ENCODE results near the gene CHIC2.
A peak's percentile ranks its signal among the peaks of the same experiment; 100 is the strongest.

Gene CHIC2

DNA sequence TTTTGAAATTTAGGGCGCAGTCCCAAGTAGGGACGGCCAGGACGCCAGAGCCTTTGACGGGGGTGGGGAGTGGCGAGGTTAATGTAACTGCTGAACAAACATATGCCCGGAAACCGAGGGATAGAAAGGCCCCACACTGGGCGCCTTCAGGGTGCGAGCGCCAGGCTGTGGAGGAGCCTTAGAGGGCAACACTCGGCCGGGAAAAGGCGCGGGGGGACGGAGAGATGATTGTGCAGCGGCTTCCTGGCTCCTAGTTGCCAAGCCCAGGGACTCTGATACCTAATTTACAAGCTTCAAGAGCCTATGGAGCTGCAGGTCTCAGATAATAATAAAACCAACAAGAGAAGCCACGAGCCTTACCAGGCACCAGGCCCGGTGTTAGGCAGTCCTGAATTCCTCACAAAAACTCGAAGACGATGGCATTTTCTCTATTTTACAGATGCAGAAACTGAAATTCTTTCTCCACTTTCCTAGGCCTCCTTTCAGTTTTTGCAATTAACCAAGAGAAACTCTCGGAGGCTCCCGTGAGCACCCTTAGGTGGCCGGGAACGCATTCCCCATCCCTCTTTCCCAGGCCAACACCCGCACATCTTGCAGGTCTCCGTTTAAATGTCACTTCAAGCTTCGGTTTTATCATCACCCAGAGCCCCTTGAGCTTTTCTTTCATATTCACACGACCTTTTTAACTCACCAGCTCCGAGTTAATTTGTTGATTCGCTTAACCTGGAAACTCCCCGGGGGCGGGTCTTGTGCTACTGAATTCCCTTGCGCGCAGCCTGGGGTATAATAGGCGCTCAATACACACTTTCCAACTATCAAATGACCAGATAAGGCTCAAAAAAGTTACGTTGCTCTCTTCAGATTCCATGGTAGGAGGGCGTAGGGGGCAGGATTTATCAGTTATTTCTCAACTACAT, 29.2 kb upstream of the CHIC2 start:
- no peak for DNase-seq (ENCODE audit: low spot score)

GRCh38 chr4:54092405-54093323, 28.3 kb upstream of the CHIC2 start:
- no peak for DNase-seq (ENCODE audit: low spot score)

DNA sequence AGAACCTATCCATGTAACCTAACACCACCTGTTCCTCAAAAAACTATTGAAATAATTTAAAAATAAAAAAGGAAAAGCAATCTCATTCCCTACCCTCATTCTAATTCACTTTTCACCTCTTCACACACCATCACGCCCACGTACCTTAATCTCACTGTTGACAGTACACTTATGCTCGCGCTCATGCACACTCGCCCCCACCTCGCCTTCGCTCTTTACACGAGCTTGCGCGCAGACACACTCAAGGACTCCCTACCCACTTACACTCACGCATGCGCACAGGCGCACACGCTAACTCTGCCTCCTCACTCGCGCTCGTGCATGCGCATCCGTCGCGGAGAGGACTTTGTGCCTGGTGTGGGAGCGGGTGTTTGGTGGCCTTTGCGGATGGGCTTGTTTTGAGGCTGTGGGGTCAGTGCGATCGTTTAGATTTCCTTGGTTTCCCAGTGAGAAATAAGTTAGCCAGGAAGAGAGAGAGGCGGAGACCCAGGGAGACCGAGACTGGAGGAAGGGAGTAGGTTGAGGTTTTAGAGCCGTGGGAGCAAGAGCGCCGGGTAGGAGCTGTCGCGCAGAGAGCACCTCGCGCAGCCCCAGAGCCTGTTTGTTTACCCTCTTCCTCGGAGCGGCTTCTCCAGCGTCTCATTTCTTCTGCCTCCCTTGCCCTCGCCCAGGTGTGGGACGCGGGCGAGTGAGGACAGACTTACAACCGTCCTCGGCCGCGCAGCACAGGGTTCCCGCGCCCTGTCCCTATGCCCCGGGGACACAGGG, 27.4 kb upstream of the CHIC2 start:
- no peak for DNase-seq (ENCODE audit: low spot score)

DNA sequence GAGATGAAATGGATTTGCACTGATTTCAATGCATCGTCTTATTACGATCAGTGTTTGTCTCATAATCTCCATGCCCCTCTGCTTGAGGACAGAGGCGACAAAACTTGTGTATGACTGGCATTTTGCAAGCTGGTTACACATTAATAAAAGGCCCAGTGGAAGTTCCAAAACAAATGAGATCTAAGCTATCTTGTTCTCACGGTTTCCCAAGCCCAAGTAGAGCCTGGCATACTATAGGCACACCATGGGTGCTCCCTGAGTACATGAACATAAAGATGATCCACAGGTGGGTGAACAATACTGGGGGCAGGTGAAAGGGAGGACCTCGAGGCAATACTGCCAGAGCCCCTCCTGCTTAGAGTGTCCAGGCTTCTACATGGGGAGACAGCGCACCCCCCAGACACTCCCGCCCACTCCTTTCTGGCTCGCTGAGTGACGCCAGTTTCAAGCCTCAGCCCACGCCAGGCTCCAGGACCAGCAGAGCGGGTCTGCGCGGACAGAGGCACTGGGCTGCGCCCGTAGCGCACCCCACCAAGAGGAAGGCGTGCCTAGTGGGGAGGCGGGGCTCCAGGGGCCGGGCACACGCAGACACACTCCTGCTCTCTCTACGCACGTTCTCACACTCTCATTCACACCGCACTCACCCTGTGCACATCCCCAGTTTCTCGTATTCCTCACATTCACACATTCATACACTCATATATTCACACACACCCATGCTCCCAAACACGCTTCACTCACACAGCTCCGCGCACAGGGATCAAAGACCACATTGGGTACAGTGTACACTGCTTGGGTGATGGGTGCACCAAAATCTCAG, 26.6 kb upstream of the CHIC2 start:
- DNase-seq (ENCODE audit: low spot score) = no peak

GRCh38 chr4:54090404-54090803, 26.0 kb upstream of the CHIC2 start:
- DNase-seq (ENCODE audit: low spot score) = no peak

GRCh38 chr4:54089875-54090274, 25.5 kb upstream of the CHIC2 start:
- no peak for DNase-seq (ENCODE audit: low spot score)

DNA sequence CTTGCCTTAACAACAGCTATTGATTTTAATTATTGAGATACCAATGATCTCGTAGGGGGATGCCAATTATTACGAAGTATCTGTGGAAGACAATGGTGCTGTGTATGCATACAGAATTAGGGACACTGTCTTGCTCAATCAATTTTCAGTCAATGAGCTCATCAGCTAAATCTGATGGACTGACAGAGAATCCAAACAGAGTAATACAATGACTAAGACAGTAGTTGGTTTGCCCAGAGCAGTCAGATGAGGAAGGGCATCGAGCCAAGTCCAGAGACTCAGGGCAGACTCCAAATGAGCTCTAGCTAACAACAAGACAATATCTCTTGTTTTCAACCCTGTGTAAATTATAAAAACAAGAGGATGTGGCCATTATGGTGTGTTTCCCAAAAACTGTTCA, 20.9 kb upstream of the CHIC2 start:
- no peak for DNase-seq (ENCODE audit: low spot score)

GRCh38 chr4:54082168-54082567, 17.8 kb upstream of the CHIC2 start:
- no peak for DNase-seq (ENCODE audit: low spot score)

GRCh38 chr4:54077812-54078211, 13.4 kb upstream of the CHIC2 start:
- DNase-seq (ENCODE audit: low spot score) = no peak

DNA sequence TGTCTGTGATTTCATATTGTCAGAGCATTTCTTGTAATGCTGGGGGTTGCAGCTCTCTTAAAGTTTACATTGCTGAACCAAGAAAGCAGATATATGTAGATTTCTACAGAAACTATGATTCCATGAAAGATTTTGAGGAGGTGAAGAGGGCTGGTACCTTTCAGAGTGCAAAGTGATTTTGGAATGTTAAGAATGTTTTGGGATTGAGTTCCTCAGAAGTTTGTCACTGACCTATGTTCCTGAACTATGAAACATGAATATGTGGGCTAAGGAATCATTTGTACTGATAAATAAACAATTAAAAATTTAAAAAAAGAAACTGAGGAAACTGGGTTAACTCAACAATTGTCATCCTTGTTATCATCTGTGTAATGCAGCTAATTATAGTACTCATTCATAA, 12.3 kb upstream of the CHIC2 start:
- DNase-seq (ENCODE audit: low spot score) = no peak

DNA sequence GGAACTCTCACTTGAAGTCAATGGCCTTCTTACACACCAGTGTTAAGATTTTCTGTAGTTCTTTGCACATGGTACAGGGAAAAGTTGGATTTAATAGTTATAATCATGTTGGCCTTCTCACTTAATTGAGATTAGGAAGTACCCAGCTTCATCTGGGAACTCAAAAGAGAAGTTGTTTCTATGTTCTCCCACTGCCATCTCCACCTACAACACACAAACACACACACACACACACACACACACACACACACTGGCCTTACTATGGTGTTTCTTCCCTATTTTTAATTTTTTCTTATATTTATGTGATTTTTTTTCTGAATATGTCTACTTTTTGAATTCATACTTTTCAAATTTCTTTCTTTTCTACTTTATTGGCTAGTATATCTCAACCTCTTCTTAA, 10.0 kb upstream of the CHIC2 start:
- no peak for DNase-seq (ENCODE audit: low spot score)

DNA sequence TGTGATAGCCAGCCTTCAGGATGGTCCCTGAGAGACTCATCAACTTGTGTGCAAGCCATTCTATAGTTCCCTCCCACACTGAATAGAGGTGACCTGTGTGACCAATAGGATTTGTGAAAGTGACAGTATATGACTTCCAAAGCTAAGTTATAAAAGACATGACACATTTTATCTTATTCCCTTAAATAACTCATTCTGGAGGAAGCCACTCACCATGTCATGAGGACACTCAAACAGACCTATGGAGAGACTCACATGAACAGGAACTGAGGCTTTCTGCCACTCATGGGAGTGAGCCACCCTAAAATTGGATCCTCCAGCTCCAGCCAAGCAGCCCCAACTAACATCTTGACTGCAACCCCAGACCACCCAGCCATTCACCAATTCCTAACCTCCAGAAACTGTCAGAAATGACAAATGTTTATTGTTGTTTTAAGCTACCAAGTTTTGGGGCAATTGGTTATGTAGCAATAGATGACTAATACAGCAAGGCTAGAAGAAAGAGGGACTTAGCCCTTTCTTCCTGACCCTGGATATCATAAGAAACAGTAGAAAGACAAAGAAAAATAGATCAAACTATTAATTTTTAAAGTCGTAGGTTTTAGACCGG, 9.0 kb upstream of the CHIC2 start:
- no peak for DNase-seq (ENCODE audit: low spot score)

DNA sequence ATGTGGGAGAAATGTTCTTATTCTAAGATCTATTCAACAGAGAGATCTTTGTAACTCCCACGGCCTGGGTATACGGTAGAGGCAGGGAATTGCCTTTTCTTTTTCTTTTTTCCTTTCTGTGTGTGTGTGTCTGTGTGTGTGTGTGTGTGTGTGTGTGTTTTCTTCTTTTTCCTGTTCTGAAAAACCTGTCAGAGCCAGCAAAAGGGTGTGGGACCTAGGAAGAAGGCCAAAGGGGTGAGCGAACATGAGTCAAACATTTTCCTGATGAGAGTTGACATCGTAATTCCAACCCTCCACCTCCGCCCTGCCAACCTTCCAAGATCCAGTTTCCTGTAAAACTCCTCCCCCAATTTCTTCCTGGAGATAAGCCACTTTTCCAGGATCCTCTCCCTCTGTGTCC, 2.8 kb upstream of the CHIC2 start:
- DNase-seq (ENCODE audit: low spot score) = no peak

DNA sequence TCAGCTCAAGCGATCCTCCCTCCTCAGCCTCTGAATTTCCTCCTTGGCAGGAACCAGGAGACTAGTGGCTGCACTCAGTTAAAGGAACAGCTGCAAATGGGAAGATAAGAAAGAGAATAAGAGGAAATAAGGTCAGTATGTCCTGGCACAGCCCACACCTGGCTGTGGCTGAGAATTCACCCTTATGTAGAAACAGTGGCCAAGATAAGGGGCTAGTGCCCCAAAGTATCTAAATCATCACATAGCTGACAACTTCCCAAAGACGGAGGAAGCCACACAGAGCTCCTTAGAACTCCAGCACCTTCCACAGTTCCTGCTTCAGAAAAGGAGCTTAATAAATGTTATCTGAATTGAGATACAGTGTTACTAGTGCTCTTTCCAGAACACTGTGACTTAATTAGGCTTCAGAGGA, 2.3 kb upstream of the CHIC2 start:
- peak; percentile 43 for DNase-seq (ENCODE audit: low spot score)

- no peak for DNase-seq (ENCODE audit: low spot score)
Observed at GRCh38 chr4:54066088-54066415, 1.6 kb upstream of the CHIC2 start.

DNA sequence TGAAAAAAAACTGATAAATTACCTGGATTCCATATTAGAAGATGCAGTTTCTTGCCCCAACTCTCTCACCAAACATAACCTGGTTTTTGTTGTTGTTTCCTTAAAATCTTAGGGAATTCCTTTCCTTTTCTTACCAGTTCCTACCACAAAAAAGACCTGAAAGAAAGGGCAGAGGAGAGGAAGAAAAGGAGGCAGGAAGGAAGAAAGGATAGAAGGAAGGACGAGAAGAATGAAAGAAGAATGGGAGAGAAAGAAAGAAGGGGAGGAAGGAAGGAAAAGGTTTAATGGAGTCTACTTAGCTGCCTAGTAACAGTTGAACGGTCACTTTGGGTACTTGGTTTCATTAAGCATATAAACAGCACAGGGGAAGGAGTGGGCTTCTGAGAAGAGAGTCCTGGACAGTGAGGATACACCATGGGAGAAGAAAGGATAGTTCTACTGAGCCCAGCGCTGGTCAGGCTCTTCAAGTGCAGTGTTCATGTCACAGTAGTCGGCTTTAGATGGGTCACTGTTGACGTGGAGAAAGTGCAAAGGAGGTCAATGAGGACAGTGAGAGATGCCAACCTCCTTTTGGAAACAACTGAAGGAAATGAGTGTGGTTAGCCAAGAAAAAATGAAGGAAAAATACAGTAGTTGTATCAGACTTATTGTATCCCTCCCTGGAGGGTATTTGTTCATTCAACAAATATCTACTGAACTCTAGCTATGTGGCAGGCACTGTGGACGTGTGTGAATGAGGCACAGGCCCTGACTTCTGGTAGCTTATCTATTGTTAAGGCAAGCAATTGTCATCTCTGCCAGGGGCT, 1.1 kb upstream of the CHIC2 start:
- DNase-seq (ENCODE audit: low spot score) = no peak

DNA sequence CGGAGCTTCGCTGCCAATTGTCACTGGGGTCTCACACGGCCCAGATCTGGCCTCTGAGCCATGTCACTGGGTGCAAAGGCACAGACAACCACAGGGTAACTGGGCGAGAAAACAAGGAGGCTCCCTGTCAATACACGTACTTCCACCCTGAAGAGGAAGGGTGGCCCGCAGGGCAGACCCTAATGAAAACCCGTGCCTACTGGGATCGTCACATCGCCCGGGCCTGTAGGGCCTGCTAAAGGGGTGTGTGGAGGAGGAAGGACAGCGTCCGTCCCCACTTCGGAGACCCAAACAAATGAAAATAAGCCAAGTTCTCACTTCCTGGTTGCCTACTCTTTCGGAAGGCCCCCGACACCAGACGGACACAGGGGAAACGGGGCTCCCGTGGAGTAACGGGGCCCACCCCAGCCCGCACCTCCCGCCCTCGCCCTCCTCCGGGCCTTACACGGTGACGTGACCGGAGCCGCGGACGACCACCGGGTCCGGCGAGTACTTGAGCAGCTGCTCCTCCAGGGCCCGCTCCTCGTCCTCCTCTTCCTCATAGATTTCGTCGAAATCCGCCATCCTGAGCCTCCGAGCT, 578 bp downstream of the CHIC2 start:
- DNase-seq (ENCODE audit: low spot score) = peak; percentile 47

GRCh38 chr4:54063229-54063628, 1.2 kb downstream of the CHIC2 start:
- DNase-seq (ENCODE audit: low spot score) = peak; percentile 31

GRCh38 chr4:54062392-54062791, 2.0 kb downstream of the CHIC2 start:
- DNase-seq (ENCODE audit: low spot score) = no peak

- DNase-seq (ENCODE audit: low spot score) = no peak
Observed at GRCh38 chr4:54061873-54062272, 2.5 kb downstream of the CHIC2 start.
